HG02870 (cell line): ENCODE data around the gene ABCC5.
"Not testable (repeated sequence)": the region's sequence is repeated elsewhere in the genome, so short reads cannot be mapped to it uniquely, and the experiment has no call there.

Experiments
- ATAC-seq: cut with Tn5 transposase; IDR thresholded peaks from one replicate; pipeline ENCODE4 v1.9.1; 2021; ENCODE audit warnings: mild to moderate bottlenecking, moderate library complexity; ENCODE audit not compliant: unreplicated experiment

The ABCC5 gene

GRCh38 chr3:184017672-184018423 is at the start of gene ABCC5:
TSS of gene ABCC5 (minus strand) at chr3:184017884. CDS start at chr3:184014392, 3,492 bp downstream.
- peak; percentile 96 for ATAC-seq

GRCh38 chr3:184066211-184066610 is 48.5 kb upstream of the ABCC5 start:
- no peak for ATAC-seq

- ATAC-seq = no peak
Measured at GRCh38 chr3:184062637-184063036, 45.0 kb upstream of the ABCC5 start.

- no peak for ATAC-seq
Measured at GRCh38 chr3:184059424-184059823, 41.7 kb upstream of the ABCC5 start.

DNA sequence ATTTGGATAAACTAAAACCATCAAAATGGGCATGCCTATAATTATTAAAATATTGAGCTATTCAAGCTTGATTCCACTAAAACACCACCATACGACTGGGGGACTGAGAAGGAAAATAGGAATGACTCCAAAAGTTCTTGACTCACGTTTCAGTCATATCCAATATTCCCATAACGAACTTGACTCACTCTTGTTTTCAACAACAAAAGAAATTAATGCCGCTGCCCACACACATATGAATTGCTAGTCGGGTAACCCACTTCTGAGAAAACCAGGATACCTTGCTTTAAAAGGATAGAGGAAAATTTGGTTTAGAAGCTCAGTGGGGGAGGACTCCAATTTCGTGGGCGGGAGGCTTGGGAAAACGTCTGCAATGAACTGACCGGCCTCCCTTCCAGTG is 40.3 kb upstream of the ABCC5 start:
- ATAC-seq = no peak

DNA sequence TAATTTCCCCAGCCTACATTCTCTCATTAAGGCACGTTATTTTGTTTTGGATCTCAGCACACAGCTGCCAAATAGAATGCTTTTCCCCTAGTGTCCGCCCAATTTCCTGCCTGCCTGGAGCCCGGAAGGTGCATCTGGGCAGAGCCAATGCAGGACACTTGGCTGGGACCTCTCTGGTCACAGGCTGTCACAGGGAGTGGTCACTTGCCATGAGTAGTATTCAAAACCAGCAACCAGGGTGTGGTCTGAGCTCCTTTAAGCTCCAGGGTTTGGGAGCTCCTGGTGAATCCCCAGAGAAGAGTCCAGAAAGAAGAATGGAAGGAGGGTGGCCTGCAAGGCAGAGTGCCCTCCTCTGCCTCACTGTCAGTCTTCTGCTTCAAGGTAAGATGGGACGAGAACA is 35.1 kb upstream of the ABCC5 start, which contains the start of gene HTR3C:
TSS of gene HTR3C (plus strand) at position 281 of the 400 bp plus-strand sequence. CDS start at position 315, 34 bp downstream.
- no peak for ATAC-seq

GRCh38 chr3:184050217-184050847 is 32.6 kb upstream of the ABCC5 start:
- ATAC-seq = no peak

GRCh38 chr3:184045995-184046394 is 28.3 kb upstream of the ABCC5 start:
- ATAC-seq = no peak

DNA sequence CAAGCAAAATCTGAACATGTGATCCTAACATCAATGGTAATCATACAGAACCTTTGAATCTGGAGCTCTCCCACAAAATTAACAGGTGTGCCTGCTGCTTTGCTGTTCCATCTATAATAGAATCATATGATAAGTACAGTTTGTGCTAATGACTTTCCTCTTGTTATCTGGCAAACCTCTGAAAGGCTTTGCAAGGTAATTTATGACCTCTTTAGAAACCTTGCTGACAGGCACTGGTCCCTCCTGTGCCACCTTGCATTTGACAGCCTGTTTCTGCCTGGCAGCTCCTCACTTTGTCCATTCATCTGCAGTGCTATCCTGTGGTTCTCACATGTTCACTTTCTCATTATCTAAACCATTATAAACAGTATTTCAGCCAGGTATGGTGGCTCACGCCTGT is 24.9 kb upstream of the ABCC5 start:
- ATAC-seq = no peak

DNA sequence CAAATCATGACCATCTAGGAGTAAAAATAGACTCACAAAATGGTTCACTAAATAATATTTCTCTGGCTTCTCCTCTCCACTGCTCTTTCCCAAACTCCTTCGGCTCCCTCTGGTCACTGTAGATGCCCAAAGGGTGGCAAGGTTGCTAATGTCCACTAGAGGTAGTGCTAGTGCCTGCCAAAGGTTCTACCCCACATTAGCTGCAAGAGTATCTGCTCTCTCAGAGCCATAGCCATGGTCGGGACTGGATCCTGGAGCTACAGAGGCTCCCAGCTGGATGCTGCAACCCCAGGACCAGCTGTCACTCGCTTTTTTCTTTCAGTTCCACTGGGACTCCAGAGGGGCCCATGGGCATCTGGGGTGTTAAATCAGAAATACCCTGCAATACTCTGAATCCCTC is 22.3 kb upstream of the ABCC5 start:
- no peak for ATAC-seq

- ATAC-seq = no peak
Measured at GRCh38 chr3:184039414-184039813, 21.7 kb upstream of the ABCC5 start.

DNA sequence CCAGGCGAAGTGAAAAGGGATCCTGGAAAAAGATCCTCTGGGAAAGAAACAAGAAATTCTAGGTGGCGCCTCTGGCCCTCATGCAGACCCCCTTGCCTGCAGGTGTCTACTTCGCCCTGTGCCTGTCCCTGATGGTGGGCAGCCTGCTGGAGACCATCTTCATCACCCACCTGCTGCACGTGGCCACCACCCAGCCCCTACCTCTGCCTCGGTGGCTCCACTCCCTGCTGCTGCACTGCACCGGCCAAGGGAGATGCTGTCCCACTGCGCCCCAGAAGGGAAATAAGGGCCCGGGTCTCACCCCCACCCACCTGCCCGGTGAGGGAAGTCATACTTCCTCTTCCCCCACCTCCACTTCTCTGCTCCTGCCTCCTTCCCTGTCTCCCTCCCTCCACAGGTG is 20.6 kb upstream of the ABCC5 start:
- ATAC-seq = not testable (repeated sequence)

DNA sequence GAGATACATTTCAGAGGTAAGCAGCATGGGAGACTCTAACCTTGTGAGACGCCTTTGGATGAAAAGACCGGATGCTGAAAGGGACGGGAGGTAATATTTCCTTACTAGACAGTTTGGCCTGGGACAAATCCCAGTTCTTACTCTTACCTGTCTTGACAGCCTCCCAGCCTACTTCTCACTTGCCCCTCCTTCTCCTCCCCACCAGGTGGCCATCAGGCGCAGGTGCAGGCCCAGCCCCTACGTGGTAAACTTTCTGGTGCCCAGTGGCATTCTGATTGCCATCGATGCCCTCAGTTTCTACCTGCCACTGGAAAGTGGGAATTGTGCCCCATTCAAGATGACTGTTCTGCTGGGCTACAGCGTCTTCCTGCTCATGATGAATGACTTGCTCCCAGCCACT is 20.1 kb upstream of the ABCC5 start:
- no peak for ATAC-seq

GRCh38 chr3:184031187-184031792 is 13.6 kb upstream of the ABCC5 start, which contains the start of gene HTR3D:
TSS of gene HTR3D (plus strand) at chr3:184031742. CDS start at chr3:184031742, 0 bp downstream.
- no peak for ATAC-seq

DNA sequence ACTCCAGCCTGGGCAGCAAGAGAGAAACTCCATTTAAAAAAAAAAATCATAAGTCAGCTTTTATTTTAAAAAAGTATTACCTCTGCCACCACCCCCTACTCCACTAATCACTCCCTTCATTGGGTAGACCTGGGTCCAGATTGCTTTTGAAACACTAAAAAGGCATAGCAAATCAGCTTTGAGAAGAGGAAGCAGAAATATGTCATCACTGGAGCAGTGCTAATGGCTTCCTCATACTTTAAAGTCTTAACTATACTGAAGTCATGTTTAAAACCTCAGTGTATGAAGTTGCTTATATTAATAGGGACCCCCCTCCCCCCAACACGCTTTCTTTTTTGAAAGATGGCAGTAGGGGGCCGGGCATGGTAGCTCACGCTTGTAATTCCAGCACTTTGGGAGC is 12.9 kb upstream of the ABCC5 start:
- no peak for ATAC-seq

DNA sequence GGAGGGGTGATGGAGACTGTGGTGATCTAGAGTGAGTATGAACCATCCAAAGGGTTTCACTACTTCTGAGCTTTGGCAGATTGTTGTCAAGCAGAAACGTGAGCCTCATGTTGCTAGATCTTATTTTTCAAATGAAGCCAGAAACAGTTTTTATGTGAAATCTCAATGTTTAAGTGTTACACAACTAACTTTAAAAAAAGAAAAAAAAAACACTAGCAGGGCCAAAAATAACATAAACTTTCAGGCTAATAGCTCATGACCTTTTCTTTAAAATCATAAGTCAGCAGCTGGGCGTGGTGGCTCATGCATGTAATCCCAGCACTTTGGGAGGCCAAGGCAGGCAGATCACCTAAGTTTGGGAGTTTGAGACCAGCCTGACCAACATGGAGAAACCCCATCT is 11.8 kb upstream of the ABCC5 start:
- no peak for ATAC-seq

GRCh38 chr3:184028275-184028890 is 10.7 kb upstream of the ABCC5 start:
- not testable (repeated sequence) for ATAC-seq

DNA sequence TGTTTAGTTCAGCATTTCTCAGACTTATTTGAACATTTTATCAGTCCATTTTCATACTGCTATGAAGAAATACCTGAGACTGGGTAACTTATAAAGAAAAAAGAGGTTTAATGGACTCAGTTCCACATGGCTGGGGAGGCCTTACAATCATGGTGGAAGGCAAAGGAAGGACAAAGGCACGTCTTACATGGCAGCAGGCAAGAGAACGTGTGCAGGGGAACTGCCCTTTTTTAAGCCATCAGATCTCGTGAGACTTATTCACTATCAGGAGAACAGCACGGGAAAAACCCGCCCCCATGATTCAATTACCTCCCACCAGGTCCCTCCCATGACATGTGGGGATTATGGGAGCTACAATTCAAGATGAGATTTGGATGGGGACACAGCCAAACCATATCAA is 7.6 kb upstream of the ABCC5 start:
- ATAC-seq = not testable (repeated sequence)

DNA sequence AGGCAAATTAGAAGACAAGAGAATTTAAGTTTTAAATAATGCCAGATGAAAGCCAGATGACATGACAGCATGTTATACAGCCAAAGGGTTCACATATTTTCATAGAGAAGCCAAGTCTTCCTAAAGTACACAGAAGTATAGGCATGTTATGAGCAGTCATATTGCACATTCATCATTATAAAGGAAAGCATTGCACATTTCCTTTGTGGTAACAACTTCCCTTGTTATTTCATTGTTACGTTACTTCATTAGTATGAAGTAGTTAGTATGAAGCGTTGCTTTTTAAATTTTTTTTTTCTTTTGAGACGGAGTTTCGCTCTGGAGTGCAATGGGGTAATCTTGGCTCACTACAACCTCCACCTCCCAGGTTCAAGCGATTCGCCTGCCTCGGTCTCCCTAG is 4.6 kb upstream of the ABCC5 start:
- no peak for ATAC-seq

- ATAC-seq = no peak
Measured at GRCh38 chr3:184018424-184018973, 815 bp upstream of the ABCC5 start.
